GM12801 (cell line): ENCODE measurements around the gene CCDC85C.

ENCODE experiments used
- TF ChIP-seq, protein P1 (sequence below): IDR thresholded peaks from one replicate; pipeline ENCODE4 v1.5.1; 2011; ENCODE audit warnings: control low read depth; ENCODE audit not compliant: insufficient read length; ENCODE audit errors: extremely low read depth

The CCDC85C gene

DNA sequence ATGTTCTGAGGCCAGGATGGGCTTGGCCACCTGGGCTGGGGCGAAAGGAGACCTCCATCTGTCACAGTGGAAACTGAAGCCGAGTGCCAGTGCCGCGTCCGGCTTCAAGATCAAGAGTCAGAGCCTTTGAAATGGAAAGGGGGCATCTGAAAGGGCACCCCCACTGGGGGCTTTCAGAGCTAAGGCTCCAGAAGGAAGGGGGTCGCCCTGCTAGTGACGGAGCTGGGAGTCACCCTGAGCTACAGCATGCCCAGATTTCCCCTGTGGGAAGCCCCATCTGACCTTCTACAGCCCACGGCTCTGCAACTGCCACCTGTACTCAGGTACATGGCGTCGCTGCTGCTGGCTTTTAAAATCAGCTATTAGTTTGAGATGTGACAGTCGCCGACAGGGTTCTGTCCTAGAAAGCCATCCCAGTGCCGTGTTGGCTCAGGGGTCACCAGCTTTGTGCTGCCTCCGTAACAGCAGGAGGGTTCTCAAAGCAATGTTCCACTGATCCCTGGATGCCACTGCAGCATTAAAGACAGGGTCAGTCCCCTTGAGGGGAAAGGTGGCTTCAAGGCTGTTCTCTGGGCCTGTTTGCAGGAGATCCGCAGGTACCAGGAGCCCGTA is 91.3 kb downstream of the CCDC85C start:
- TF ChIP-seq, protein P1, sequence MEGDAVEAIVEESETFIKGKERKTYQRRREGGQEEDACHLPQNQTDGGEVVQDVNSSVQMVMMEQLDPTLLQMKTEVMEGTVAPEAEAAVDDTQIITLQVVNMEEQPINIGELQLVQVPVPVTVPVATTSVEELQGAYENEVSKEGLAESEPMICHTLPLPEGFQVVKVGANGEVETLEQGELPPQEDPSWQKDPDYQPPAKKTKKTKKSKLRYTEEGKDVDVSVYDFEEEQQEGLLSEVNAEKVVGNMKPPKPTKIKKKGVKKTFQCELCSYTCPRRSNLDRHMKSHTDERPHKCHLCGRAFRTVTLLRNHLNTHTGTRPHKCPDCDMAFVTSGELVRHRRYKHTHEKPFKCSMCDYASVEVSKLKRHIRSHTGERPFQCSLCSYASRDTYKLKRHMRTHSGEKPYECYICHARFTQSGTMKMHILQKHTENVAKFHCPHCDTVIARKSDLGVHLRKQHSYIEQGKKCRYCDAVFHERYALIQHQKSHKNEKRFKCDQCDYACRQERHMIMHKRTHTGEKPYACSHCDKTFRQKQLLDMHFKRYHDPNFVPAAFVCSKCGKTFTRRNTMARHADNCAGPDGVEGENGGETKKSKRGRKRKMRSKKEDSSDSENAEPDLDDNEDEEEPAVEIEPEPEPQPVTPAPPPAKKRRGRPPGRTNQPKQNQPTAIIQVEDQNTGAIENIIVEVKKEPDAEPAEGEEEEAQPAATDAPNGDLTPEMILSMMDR = no peak

DNA sequence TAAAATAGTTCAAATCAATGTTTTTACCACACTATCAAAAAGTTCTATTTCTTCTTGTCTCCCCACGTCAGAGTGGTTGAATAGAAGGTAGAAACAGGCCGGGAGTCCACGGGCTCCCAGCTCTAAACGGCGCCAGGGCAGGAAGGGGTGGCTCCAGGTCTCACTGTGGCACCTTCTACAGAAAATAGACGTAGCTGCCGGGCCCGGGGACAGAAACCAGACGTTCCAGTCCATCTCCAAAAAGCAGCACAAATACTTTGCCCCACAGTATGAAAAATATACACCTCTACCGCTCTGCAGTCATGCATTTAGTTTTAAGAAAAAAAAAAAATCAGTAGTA is 91.9 kb downstream of the CCDC85C start:
- TF ChIP-seq, protein P1 = no peak

DNA sequence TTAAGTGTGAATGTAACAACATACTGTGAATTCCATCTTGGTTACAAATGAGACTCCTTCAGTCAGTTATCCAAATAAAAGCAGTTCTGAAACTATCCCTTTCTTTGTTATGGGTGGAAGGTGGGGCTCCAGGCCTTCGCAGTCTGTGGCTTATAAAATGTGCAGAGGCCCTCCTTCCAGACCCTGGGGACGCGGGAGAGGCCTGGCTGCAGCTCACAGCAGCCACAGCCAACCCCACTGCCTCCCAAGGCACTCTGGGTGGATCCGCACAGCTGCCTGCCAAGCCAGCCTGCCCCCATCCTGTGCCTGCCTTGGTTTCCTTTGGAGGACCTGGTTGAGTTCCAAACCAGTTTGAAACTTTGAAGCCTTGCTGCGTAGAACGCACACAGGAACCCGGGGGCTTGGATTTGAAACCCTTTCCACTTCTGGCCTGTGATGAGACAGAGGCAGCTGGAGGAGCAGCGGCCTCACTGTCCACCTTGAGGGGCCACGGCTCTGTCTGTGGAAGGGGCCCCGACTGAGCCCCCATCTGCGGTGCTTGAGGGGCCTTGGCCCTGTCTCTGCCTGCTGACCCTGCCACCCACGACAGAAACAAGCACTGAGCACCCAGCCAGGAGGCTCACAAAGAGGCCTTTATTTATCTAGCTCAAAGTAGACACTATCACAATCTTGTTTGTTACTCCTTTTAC is 92.4 kb downstream of the CCDC85C start:
- TF ChIP-seq, protein P1 = no peak

DNA sequence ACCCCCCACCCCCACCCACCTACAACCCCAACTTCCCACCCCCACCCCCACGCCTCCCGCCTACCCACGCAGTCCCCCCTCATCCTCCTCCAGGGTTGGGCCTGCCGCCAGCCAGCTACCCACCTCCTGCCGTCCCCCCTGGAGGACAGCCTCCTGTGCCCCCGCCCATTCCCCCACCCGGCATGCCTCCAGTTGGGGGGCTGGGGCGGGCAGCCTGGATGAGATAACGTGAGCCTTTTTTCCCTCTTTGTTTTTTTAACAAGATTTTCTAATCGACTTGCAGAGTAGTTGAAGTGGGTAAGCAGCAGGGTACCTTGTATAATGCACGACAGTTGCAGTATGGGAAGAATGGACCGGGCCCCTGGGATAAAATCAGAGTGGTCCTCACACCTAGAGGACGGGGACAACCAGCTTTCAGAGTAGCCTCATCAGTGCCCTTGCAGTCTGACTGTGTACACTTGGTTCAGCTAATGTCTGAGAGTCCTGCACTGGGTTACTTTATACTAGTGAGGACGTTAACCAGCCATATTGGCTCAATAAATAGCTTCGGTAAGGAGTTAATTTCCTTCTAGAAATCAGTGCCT is 93.4 kb downstream of the CCDC85C start:
- TF ChIP-seq, protein P1 = no peak

DNA sequence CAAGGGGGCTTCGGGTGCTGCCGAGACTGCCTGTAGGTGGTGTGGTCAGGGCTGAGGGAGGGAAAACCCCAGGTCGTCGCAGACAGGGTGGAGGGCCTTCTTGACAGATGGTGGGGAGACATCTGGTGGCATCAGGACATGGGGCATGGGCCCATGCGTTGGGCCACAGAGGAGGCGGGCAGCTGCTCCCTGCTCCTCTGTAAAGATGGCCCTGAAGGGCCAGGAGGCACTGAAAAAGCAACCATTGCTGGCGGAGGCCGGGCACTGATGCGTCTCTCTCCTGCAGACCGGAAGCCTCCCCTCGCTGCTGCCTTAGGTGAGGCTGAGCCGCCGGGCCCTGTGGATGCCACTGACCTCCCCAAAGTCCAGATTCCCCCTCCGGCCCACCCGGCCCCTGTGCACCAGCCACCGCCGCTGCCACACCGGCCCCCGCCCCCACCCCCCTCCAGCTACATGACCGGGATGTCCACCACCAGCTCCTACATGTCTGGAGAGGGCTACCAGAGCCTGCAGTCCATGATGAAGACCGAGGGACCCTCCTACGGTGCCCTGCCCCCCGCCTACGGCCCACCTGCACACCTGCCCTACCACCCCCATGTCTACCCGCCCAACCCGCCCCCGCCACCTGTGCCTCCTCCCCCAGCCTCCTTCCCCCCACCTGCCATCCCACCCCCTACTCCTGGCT is 94.0 kb downstream of the CCDC85C start:
- TF ChIP-seq, protein P1 = no peak

DNA sequence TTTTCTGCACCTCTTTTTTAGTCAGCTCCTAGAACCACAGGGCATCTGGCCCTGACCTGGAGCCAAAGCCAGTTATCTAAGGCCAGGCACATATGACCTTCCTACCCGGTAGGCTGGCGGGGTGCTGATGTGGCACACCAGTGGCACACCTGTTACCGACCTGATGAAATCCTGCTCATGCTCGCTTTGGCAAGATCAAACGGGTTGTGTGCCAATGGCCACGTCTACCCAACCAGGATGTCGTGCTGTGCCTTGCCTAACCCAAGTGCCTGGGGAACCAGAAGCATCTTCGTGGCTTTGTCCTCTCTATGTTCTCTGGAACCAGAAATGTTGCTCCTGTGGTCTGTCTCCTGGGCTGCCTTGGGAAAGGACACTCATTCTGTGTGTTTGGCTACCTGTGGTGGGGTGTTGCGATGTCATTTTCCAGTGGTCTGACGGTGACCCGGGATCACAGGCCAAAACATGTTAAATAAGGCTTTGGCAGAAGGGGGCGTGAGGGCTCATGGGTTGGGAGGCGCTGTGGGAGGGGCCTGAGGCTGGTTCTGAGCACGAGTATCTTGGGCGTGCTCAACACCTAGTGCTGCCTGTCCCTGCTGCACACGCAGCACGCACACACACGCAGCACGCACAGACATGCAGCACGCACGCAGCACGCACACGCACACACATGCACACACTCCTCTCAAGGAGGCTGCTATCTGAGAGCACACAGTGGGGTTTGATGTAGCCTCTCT is 94.9 kb downstream of the CCDC85C start:
- TF ChIP-seq, protein P1 = no peak

DNA sequence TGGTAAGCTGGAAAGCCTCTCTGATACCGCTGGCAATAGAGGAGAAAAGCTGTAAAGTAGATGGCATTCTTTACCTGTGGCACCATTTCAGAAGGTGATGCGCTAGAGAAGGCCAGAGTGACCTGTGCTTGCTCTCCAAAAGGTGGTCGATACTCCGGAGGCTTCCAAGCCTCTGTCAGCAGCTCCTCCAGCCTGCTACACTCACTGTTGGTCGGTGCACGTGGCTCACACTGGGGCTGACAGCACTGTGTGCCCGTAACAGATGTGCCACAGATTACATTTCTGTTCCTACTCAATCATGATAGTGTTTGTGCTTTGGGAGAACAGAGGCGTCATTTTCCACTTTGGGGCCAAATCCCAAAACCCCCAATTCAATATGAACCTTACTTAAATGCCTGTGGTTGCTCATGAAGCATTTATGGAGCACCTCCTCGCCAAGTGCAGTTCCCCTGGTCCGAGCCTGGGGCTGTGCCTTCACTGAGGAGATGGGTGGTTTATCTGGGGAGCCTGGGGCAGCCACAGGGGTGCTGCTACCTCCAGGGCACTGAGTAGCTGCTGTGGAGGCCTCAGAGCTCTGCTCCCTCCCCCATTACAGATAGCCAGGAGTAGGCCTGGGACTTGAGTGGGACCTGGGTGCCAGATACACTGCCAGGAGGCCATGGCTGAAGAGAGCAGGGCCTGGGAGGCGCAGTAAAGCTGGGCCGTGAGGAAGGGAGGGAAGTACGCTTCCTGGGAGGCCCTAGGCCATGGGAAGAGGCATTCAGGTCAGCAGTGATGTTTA is 96.0 kb downstream of the CCDC85C start:
- TF ChIP-seq, protein P1 = no peak
